ENCODE results near the gene ADARB1. TPM values are rescaled to one million over a fixed set of nuclear protein-coding genes. Genes with fewer than 3 reads are reported as not detected.

The ADARB1 gene
- total and polyA plus RNA-seq, 9 of the 15 experiments (the other 6 are each of a cell fraction or from before 2014, with no cell fraction given): 6.7 to 16.0 (median 8.3) TPM

DNA sequence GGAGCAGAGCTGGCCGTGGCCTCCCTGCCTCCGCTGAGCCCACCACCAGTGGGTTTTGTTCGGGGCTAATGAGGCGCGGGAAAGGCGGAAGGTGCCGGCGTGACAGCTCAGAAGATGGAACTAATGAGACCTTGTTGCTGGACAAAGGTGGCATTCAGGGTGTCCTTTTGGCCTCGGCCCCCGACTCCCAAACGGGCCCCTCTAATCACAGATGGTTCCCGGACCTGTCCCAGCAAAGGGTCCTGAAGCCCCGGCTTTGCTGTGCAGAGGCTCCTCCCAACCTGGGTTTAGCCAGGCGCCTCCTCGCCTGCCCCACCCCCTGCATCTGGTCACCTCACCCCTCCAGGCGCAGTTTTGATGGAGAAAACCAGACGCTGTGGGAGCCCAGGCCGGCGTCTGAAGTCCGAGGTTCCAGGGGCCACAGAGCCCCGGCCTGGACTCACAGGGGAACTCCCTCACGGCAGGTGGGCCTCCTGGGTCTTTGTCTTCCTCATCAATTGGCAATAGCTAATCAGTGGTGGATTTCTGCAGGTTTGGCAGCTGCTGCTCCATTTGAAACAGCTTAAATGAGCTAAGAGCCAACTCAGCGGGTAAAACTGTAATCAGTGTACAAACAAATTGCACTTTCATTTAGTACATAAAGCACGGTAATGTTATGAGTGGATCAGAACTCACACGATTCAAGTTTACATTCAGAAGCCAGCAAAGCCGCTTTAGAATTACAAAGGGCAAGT, 44.3 kb upstream of the ADARB1 start:
- Histone ChIP-seq H3K9me3 (replicated peaks; ENCODE audit: control insufficient read depth, insufficient read depth, low read depth, low read length) (no peaks in the 10 kb centered on the region), H3K4me1 (replicated peaks in 1 of 2; ENCODE audit: control insufficient read depth in 2 of 2, insufficient read depth in 2 of 2, low read length in 2 of 2) (peaks cover 0 to 43% of the 10 kb centered on the region in 2 experiments; a peak in 2 of 5 replicates), H3K27me3 (ENCODE audit: control insufficient read depth in 2 of 2, insufficient read depth in 2 of 2, low read length in 2 of 2) (peaks cover 58 to 84% of the 10 kb centered on the region in 2 experiments), H3K4me2 (ENCODE audit: insufficient read depth, low read length) (no peak overlapping the region), H2AFZ (ENCODE audit: low read depth, low read length) (no peak overlapping the region), H3K9ac (ENCODE audit: insufficient read depth in 1 of 2, low read depth in 2 of 2, low read length in 2 of 2) (no peak overlapping the region), H3K79me2 (ENCODE audit: control insufficient read depth, insufficient read depth, low read length) (no peaks in the 10 kb centered on the region), H4K20me1 (replicated peaks; ENCODE audit: control insufficient read depth, insufficient read depth, low read length) (peaks cover 5% of the 10 kb centered on the region; the same call in 1 of the 2 replicates), H3K9me1 (ENCODE audit: control insufficient read depth, insufficient read depth, low read length) (no peaks in the 10 kb centered on the region), H3K4me3 (no peak overlapping the region), H3K27ac (ENCODE audit: extremely low read depth, low read depth, low read length) (no peak overlapping the region), H3K36me3 (ENCODE audit: control insufficient read depth, insufficient read depth, low read length) (no peaks in the 10 kb centered on the region)
- ATAC-seq: no peak
- no peak for FAIRE-seq
- POLR2A ChIA-PET: interaction anchor here (0.5 to 1.7 kb wide), 4 partner anchors 14 to 401 kb away, joined by 3 to 6 read pairs (median 4); no protein-coding TSS in a partner anchor
- CTCF ChIA-PET (ENCODE audit: low intra/inter-chr PET ratio): no interaction called here
- no TSS peak for BruUV-seq (replicated peaks)
- under 1% methylated on average over 26 of the region's 26 CpGs for WGBS (ENCODE audit: insufficient coverage, low coverage, missing lambda C conversion rate)
- in situ Hi-C loops (cut with MboI) (no loop called here), intact Hi-C loops (cut with micrococcal nuclease) (no loop called here)
- no peak for DNase-seq (ENCODE audit: extremely low read depth in 1 of 4, low spot score in 3 of 4)
- TF ChIP-seq, protein P1, sequence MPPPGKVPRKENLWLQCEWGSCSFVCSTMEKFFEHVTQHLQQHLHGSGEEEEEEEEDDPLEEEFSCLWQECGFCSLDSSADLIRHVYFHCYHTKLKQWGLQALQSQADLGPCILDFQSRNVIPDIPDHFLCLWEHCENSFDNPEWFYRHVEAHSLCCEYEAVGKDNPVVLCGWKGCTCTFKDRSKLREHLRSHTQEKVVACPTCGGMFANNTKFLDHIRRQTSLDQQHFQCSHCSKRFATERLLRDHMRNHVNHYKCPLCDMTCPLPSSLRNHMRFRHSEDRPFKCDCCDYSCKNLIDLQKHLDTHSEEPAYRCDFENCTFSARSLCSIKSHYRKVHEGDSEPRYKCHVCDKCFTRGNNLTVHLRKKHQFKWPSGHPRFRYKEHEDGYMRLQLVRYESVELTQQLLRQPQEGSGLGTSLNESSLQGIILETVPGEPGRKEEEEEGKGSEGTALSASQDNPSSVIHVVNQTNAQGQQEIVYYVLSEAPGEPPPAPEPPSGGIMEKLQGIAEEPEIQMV (tag; conservative IDR thresholded peaks at IDR 0.05; ENCODE audit: low read depth): no peak
- TF ChIP-seq POLR3A (IDR thresholded peaks at IDR 0.05; ENCODE audit: borderline replicate concordance, extremely low read depth, insufficient read depth, insufficient read length) (no peak), CCAR2 (IDR thresholded peaks at IDR 0.05; ENCODE audit: low read depth, low read length) (no peak), TRIM28 (IDR thresholded peaks at IDR 0.05) (no peak), HCFC1 (IDR thresholded peaks at IDR 0.05; ENCODE audit: low read depth, low read length) (no peak), ZZZ3 (IDR thresholded peaks at IDR 0.05) (no peak), SMARCA4 (IDR thresholded peaks at IDR 0.05) (no peak), U2AF1 (optimal IDR thresholded peaks at IDR 0.05; ENCODE audit: low read depth, low read length) (no peak), RCOR1 (IDR thresholded peaks at IDR 0.05; ENCODE audit: borderline replicate concordance in 1 of 2, low read depth in 2 of 2, low read length in 2 of 2) (no peak), PHTF2 (CRISPR knock-in tag; IDR thresholded peaks at IDR 0.05) (no peak), TAF9B (IDR thresholded peaks at IDR 0.05; ENCODE audit: partially characterized antibody) (no peak), ZNF507 (tag; conservative IDR thresholded peaks at IDR 0.05) (no peak), ZNF644 (tag; IDR thresholded peaks at IDR 0.05; ENCODE audit: low read depth) (no peak)
- TF ChIP-seq, protein P2, sequence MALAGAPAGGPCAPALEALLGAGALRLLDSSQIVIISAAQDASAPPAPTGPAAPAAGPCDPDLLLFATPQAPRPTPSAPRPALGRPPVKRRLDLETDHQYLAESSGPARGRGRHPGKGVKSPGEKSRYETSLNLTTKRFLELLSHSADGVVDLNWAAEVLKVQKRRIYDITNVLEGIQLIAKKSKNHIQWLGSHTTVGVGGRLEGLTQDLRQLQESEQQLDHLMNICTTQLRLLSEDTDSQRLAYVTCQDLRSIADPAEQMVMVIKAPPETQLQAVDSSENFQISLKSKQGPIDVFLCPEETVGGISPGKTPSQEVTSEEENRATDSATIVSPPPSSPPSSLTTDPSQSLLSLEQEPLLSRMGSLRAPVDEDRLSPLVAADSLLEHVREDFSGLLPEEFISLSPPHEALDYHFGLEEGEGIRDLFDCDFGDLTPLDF (CRISPR knock-in tag; IDR thresholded peaks at IDR 0.05): no peak
- TF ChIP-seq, protein P3, sequence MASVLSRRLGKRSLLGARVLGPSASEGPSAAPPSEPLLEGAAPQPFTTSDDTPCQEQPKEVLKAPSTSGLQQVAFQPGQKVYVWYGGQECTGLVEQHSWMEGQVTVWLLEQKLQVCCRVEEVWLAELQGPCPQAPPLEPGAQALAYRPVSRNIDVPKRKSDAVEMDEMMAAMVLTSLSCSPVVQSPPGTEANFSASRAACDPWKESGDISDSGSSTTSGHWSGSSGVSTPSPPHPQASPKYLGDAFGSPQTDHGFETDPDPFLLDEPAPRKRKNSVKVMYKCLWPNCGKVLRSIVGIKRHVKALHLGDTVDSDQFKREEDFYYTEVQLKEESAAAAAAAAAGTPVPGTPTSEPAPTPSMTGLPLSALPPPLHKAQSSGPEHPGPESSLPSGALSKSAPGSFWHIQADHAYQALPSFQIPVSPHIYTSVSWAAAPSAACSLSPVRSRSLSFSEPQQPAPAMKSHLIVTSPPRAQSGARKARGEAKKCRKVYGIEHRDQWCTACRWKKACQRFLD (CRISPR knock-in tag; IDR thresholded peaks at IDR 0.05): no peak
- TF ChIP-seq, protein P4, sequence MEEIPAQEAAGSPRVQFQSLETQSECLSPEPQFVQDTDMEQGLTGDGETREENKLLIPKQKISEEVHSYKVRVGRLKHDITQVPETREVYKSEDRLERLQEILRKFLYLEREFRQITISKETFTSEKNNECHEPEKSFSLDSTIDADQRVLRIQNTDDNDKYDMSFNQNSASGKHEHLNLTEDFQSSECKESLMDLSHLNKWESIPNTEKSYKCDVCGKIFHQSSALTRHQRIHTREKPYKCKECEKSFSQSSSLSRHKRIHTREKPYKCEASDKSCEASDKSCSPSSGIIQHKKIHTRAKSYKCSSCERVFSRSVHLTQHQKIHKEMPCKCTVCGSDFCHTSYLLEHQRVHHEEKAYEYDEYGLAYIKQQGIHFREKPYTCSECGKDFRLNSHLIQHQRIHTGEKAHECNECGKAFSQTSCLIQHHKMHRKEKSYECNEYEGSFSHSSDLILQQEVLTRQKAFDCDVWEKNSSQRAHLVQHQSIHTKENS (CRISPR knock-in tag; IDR thresholded peaks at IDR 0.05): no peak

Measured in K562 (cell line).